Amygdala (tissue), 56 donors: ENCODE data around the gene MOCOS.

Source experiments
- DNase-seq, 56 donors: peaks; one replicate each; lab custom pipeline; 2025; lab: John Stamatoyannopoulos, UW

Gene MOCOS

GRCh38 chr18:36262971-36263370 is 75.7 kb downstream of the MOCOS start:
- no peak for DNase-seq

- DNase-seq, result no peak
These were observed 77.0 kb downstream of the MOCOS start for GRCh38 chr18:36264283-36264682.

GRCh38 chr18:36265015-36265414 is 77.7 kb downstream of the MOCOS start:
- no peak for DNase-seq

- DNase-seq, result no peak
These were observed 81.9 kb downstream of the MOCOS start for GRCh38 chr18:36269157-36269556.

GRCh38 chr18:36271153-36271552 is 83.9 kb downstream of the MOCOS start:
- DNase-seq, result no peak

- DNase-seq, result no peak
These were observed 86.0 kb downstream of the MOCOS start for GRCh38 chr18:36273347-36273746.

- no peak for DNase-seq
These were observed 86.9 kb downstream of the MOCOS start for GRCh38 chr18:36274083-36274715.

GRCh38 chr18:36275561-36275960 is 88.3 kb downstream of the MOCOS start:
- DNase-seq, result no peak

GRCh38 chr18:36279001-36279400 is 91.7 kb downstream of the MOCOS start:
- DNase-seq, result no peak

- DNase-seq, result no peak
These were observed 94.6 kb downstream of the MOCOS start for GRCh38 chr18:36281936-36282335.

GRCh38 chr18:36283448-36283847 is 96.2 kb downstream of the MOCOS start:
- DNase-seq, result no peak

- DNase-seq, result no peak
These were observed 97.0 kb downstream of the MOCOS start for GRCh38 chr18:36284268-36284667.

GRCh38 chr18:36284671-36285295 is 97.5 kb downstream of the MOCOS start:
- DNase-seq, result peak in 15 of 56 donors; percentile 3 to 75 (median 22)

- no peak for DNase-seq
These were observed 100.4 kb downstream of the MOCOS start for GRCh38 chr18:36287653-36288052.

GRCh38 chr18:36288689-36289088 is 101.4 kb downstream of the MOCOS start:
- DNase-seq, result no peak

- DNase-seq, result no peak
These were observed 106.7 kb downstream of the MOCOS start for GRCh38 chr18:36294031-36294430.

GRCh38 chr18:36295214-36295613 is 107.9 kb downstream of the MOCOS start:
- no peak for DNase-seq

GRCh38 chr18:36295880-36296301 is 108.6 kb downstream of the MOCOS start:
- DNase-seq, result peak in 1 of 56 donors; percentile 3

GRCh38 chr18:36296650-36297416 is 109.5 kb downstream of the MOCOS start:
- DNase-seq, result peak in 52 of 56 donors; percentile 27 to 85 (median 66)

GRCh38 chr18:36297417-36298125 is 110.3 kb downstream of the MOCOS start, which contains the start of gene FHOD3:
TSS of gene FHOD3 (plus strand) at chr18:36297713. CDS start at chr18:36297836, 123 bp downstream.
- DNase-seq, result peak in 43 of 56 donors; percentile 10 to 71 (median 47)
